SU-DHL-6 (cell line): ENCODE results near the gene GALNT16.

Source experiments
- CTCF ChIP-seq: fragments of 200-600 bp; sonication (generic); IDR thresholded peaks from one replicate; pipeline ENCODE4 v1.5.1; 2017; ENCODE audit warnings: antibody characterized with exemption, mild to moderate bottlenecking, low read length, moderate library complexity; ENCODE audit not compliant: insufficient read depth, poor library complexity, severe bottlenecking
- EZH2phosphoT487 ChIP-seq: fragments of 200-600 bp; sonication (generic), shearing (Covaris generic); conservative IDR thresholded peaks from 2 replicates; pipeline ENCODE4 v1.6.1; 2018; ENCODE audit warnings: mild to moderate bottlenecking, antibody characterized with exemption, low read length, moderate library complexity, mixed read lengths

GRCh38 chr14:69360438-69361108 lies 100.6 kb downstream of the GALNT16 start:
- TF ChIP-seq CTCF = no peak
- TF ChIP-seq EZH2phosphoT487 = no peak
